ENCODE data around the gene SFXN5.

DNA sequence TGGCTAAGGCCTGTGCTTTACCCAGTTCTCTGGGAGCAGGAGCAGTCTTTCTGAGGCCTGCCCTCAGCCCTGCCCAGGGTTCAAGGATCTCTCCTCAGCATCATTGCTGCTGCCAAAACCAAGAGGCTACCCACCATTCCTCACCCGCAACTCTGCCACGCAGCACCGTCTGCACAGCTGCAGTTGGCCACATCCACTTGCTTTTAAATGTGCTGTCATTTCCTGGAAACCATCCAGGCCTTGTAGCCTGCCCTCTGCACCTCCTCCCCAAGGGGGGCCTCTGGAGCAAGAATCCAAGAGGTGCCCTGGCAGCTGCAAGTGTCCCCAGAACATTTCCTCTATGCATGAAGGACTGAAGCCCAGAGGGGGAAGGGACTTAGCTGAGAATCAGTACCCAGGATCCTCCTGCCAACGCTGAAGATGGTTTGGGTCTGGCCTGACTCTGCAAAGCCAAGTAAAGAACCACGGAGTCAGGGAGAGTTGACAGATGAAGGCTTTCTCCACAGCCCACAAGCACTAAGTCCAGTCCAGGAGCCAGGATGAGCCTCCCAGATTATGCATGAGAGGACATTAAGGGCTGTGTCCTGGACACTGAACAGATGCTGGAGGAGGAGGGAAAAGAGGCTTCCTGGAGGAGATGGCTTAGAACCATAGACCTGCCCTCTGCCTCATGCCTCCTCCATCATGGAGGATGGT, 139.3 kb downstream of the SFXN5 start:
- TF ChIP-seq, protein P1, sequence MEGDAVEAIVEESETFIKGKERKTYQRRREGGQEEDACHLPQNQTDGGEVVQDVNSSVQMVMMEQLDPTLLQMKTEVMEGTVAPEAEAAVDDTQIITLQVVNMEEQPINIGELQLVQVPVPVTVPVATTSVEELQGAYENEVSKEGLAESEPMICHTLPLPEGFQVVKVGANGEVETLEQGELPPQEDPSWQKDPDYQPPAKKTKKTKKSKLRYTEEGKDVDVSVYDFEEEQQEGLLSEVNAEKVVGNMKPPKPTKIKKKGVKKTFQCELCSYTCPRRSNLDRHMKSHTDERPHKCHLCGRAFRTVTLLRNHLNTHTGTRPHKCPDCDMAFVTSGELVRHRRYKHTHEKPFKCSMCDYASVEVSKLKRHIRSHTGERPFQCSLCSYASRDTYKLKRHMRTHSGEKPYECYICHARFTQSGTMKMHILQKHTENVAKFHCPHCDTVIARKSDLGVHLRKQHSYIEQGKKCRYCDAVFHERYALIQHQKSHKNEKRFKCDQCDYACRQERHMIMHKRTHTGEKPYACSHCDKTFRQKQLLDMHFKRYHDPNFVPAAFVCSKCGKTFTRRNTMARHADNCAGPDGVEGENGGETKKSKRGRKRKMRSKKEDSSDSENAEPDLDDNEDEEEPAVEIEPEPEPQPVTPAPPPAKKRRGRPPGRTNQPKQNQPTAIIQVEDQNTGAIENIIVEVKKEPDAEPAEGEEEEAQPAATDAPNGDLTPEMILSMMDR (IDR thresholded peaks at IDR 0.05), result no peak
- TF ChIP-seq, protein P2, sequence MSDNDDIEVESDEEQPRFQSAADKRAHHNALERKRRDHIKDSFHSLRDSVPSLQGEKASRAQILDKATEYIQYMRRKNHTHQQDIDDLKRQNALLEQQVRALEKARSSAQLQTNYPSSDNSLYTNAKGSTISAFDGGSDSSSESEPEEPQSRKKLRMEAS (IDR thresholded peaks at IDR 0.05), result no peak
- TF ChIP-seq EP300 (IDR thresholded peaks at IDR 0.05), result no peak
- TF ChIP-seq CEBPB (IDR thresholded peaks at IDR 0.05), result no peak
- TF ChIP-seq HDAC2 (IDR thresholded peaks at IDR 0.05), result no peak
- TF ChIP-seq MYC (IDR thresholded peaks at IDR 0.05; ENCODE audit: borderline replicate concordance, low read length), result no peak
- no peak for TF ChIP-seq POLR2A (IDR thresholded peaks at IDR 0.05; ENCODE audit: low read length)
- no peak for TF ChIP-seq PHF8 (IDR thresholded peaks at IDR 0.05; ENCODE audit: borderline replicate concordance, low read depth)
- TF ChIP-seq SMC3 (IDR thresholded peaks at IDR 0.05), result no peak
